Measurements from ENCODE around the gene DCDC2. TPM values are rescaled to one million over a fixed set of nuclear protein-coding genes. Genes with fewer than 3 reads are reported as not detected.

DCDC2 gene
- total and polyA plus RNA-seq, 2 donors (not counting 1 experiment from before 2014, with no cell fraction given): not detected

GRCh38 chr6:24226541-24226940 lies 131.3 kb downstream of the DCDC2 start:
- POLR2A ChIA-PET: no interaction called here
- intact Hi-C loops (cut with micrococcal nuclease): no loop called here
- H3K79me2 ChIP-seq (ENCODE audit: control insufficient read depth, insufficient read depth, low read length): no peaks in the 10 kb centered on the region

GRCh38 chr6:24225838-24226237 lies 132.0 kb downstream of the DCDC2 start:
- Histone ChIP-seq H2AFZ (ENCODE audit: insufficient read depth, low read depth, low read length, poor library complexity, severe bottlenecking) (no peak overlapping the region), H4K20me1 (ENCODE audit: control insufficient read depth, insufficient read depth, low read length, poor library complexity, severe bottlenecking) (no peaks in the 10 kb centered on the region), H3K36me3 (replicated peaks in 1 of 2; ENCODE audit: control extremely low read depth in 1 of 2, control insufficient read depth in 1 of 2, extremely low read depth in 1 of 2, insufficient read depth in 2 of 2, low read length in 1 of 2) (no peaks in the 10 kb centered on the region), H3K9me3 (ENCODE audit: control extremely low read depth in 1 of 3, control insufficient read depth in 2 of 3, insufficient read depth in 1 of 3, low read length in 2 of 3) (no peaks in the 10 kb centered on the region), H3K9ac (ENCODE audit: low read length) (no peak overlapping the region), H3K79me2 (ENCODE audit: control insufficient read depth, insufficient read depth, low read length) (no peaks in the 10 kb centered on the region), H3K4me2 (replicated peaks; ENCODE audit: low read depth, low read length, poor library complexity, severe bottlenecking) (no peak overlapping the region), H3K4me3 (ENCODE audit: control extremely low read depth in 1 of 5, extremely low read depth in 1 of 5, insufficient read depth in 1 of 5, low read depth in 2 of 5, low read length in 4 of 5) (no peak overlapping the region), H3K27me3 (replicated peaks in 1 of 4; ENCODE audit: control extremely low read depth in 1 of 4, control insufficient read depth in 3 of 4, insufficient read depth in 4 of 4, low read length in 3 of 4) (peaks cover 0 to 2% (median 0%) of the 10 kb centered on the region in 4 experiments), H3K27ac (ENCODE audit: low read length in 2 of 2) (no peak overlapping the region), H3K4me1 (ENCODE audit: control insufficient read depth in 2 of 2, insufficient read depth in 2 of 2, low read length in 2 of 2) (no peaks in the 10 kb centered on the region)
- ChIA-PET CTCF (no interaction called here), POLR2A (no interaction called here)
- TF ChIP-seq CTCF (IDR thresholded peaks at IDR 0.05): no peak
- TF ChIP-seq EZH2 (IDR thresholded peaks at IDR 0.05; ENCODE audit: borderline replicate concordance, insufficient read depth, low read depth, low read length, poor library complexity, severe bottlenecking): no peak
- Mint-ChIP-seq H3K4me1 (no peaks in the 10 kb centered on the region), H3K27me3 (peaks cover 39% of the 10 kb centered on the region), H3K4me3 (no peak overlapping the region), H3K9me3 (ENCODE audit: insufficient read depth) (no peaks in the 10 kb centered on the region), H3K27ac (no peak overlapping the region)
- DNase-seq: no peak
- intact Hi-C loops (cut with micrococcal nuclease): no loop called here
- ATAC-seq (ENCODE audit: low read depth): no peak
- no CpG with 5 or more reads among the region's 2 CpGs for WGBS (ENCODE audit: insufficient coverage)

More at GRCh38 chr6:24226541-24226940, 131.3 kb downstream of the DCDC2 start:
- Mint-ChIP-seq H3K4me3 (no peak overlapping the region), H3K27ac (no peak overlapping the region), H3K4me1 (no peaks in the 10 kb centered on the region), H3K9me3 (ENCODE audit: insufficient read depth) (no peaks in the 10 kb centered on the region), H3K27me3 (peaks cover 35% of the 10 kb centered on the region)
- Histone ChIP-seq H3K36me3 (replicated peaks in 1 of 2; ENCODE audit: control extremely low read depth in 1 of 2, control insufficient read depth in 1 of 2, extremely low read depth in 1 of 2, insufficient read depth in 2 of 2, low read length in 1 of 2) (no peaks in the 10 kb centered on the region), H3K9ac (ENCODE audit: low read length) (no peak overlapping the region), H2AFZ (ENCODE audit: insufficient read depth, low read depth, low read length, poor library complexity, severe bottlenecking) (no peak overlapping the region), H3K9me3 (ENCODE audit: control extremely low read depth in 1 of 3, control insufficient read depth in 2 of 3, insufficient read depth in 1 of 3, low read length in 2 of 3) (no peaks in the 10 kb centered on the region), H4K20me1 (ENCODE audit: control insufficient read depth, insufficient read depth, low read length, poor library complexity, severe bottlenecking) (no peaks in the 10 kb centered on the region), H3K4me3 (ENCODE audit: control extremely low read depth in 1 of 5, extremely low read depth in 1 of 5, insufficient read depth in 1 of 5, low read depth in 2 of 5, low read length in 4 of 5) (no peak overlapping the region), H3K27ac (ENCODE audit: low read length in 2 of 2) (no peak overlapping the region), H3K4me2 (replicated peaks; ENCODE audit: low read depth, low read length, poor library complexity, severe bottlenecking) (no peak overlapping the region), H3K27me3 (replicated peaks in 1 of 4; ENCODE audit: control extremely low read depth in 1 of 4, control insufficient read depth in 3 of 4, insufficient read depth in 4 of 4, low read length in 3 of 4) (peaks cover 0 to 2% (median 0%) of the 10 kb centered on the region in 4 experiments), H3K4me1 (ENCODE audit: control insufficient read depth in 2 of 2, insufficient read depth in 2 of 2, low read length in 2 of 2) (no peaks in the 10 kb centered on the region)
- ATAC-seq (ENCODE audit: low read depth): no peak
- CTCF ChIA-PET: no interaction called here
- no peak for DNase-seq
- no CpG with 5 or more reads among the region's 3 CpGs for WGBS (ENCODE audit: insufficient coverage)
- no peak for TF ChIP-seq EZH2 (IDR thresholded peaks at IDR 0.05; ENCODE audit: borderline replicate concordance, insufficient read depth, low read depth, low read length, poor library complexity, severe bottlenecking)
- no peak for TF ChIP-seq CTCF (IDR thresholded peaks at IDR 0.05)
